ENCODE data around the gene KCNIP4. TPM values are rescaled to one million over a fixed set of nuclear protein-coding genes. Genes with fewer than 3 reads are reported as not detected.

KCNIP4 gene
- total RNA-seq, 2 donors from 2014 or later, result 1.2 TPM; not detected in 1

DNA sequence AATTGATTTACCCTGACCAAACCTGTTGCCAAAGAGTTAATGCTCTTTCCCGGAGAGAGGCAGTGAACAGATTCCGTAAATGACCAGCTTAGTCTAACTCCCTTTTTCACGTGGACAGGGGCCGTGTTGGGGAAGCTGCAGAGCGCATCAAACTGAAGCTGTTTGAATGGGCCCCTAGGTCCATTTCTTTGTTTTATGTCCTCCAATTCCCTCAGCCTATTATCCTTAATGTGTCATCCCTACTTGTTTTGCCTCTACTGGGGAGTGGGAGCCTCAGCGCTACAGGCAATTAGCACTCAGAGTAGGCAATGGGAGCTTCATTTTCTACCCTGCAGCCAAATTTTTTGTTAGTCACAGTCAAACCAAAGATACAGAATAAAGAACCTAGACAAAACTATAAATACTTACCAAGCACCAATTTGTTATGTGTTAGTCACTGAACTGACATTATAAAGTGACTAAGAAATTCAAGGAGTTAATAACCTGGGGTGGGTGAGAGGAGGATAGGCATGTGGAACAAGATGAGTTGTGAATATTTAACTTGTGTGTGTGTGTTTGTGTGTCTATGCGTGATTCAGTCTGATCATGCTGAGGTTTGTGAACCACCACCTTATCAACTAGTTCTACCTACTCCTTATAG, 830.9 kb downstream of the KCNIP4 start:
- Histone ChIP-seq H3K27me3 (replicated peaks; ENCODE audit: insufficient read depth) (no peaks in the 10 kb centered on the region), H3K4me1 (replicated peaks) (no peaks in the 10 kb centered on the region), H3K36me3 (no peaks in the 10 kb centered on the region), H3K9me3 (no peaks in the 10 kb centered on the region), H3K27ac (no peak overlapping the region), H3K4me3 (no peak overlapping the region)
- WGBS, result 59% methylated on average over 7 of the region's 7 CpGs
- TF ChIP-seq, protein P1, sequence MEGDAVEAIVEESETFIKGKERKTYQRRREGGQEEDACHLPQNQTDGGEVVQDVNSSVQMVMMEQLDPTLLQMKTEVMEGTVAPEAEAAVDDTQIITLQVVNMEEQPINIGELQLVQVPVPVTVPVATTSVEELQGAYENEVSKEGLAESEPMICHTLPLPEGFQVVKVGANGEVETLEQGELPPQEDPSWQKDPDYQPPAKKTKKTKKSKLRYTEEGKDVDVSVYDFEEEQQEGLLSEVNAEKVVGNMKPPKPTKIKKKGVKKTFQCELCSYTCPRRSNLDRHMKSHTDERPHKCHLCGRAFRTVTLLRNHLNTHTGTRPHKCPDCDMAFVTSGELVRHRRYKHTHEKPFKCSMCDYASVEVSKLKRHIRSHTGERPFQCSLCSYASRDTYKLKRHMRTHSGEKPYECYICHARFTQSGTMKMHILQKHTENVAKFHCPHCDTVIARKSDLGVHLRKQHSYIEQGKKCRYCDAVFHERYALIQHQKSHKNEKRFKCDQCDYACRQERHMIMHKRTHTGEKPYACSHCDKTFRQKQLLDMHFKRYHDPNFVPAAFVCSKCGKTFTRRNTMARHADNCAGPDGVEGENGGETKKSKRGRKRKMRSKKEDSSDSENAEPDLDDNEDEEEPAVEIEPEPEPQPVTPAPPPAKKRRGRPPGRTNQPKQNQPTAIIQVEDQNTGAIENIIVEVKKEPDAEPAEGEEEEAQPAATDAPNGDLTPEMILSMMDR (IDR thresholded peaks at IDR 0.05), result no peak
- TF ChIP-seq POLR2AphosphoS5 (IDR thresholded peaks at IDR 0.05), result no peak
- no peak for TF ChIP-seq POLR2A (IDR thresholded peaks at IDR 0.05)
- intact Hi-C loops (cut with DNase I), result no loop called here
- DNase-seq (ENCODE audit: low spot score), result no peak

DNA sequence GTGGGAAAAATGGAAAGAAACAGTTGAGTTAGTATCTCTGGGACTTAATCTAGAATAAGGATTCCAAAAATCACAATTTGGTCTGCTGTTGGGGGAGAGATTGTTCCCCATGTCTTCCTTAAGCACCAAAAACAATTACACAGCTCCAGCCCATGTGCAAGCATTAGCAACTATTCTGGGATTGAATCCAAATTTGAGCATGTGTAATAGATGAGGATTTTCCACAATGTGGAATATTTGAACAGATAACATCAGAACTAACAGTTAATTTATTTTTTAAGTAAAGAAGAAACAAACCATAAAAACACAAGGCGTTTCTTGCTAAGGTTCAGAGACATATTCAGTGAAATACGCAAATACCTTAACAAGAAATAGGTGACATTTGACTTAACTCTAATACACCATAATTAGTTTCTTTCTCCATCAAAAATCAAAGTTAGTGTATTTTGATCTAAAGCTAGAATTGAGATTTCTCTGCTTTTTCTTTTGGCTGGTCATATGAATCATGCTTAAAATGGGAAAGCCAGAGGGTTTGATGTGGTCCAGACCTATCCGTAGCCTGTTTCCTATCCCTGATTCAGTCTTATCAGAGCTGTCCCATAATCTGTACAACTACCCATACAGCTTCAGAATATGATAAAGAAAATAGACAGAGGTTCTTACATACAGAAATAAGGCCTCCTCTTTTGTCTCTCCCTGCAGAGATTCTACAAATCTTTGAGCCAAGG, 834.9 kb downstream of the KCNIP4 start:
- H3K27ac ChIP-seq, result no peak overlapping the region

DNA sequence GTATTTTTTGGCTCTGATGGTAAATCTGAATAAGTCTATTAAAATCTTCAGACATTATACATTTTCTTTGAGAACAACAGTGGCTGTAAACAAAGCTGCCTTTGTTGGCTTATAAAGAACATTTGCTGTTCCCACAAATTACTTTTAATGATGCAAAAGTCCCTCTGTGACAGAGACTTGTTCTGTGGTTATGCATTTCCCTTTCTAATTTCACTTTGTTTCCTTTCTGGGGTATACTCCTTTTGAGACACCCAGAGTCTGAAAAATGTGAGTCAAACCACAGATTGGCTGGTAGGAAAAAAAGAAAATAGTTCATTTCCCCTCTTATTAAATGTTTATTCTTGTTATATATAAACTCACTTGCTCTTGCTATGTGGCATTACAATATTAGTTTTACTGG, 845.9 kb downstream of the KCNIP4 start:
- no peaks in the 10 kb centered on the region for H3K36me3 ChIP-seq
- no peaks in the 10 kb centered on the region for H3K9me3 ChIP-seq
- no peak overlapping the region for H3K4me3 ChIP-seq
- H3K27ac ChIP-seq, result no peak overlapping the region
- intact Hi-C loops (cut with DNase I), result no loop called here
- TF ChIP-seq POLR2AphosphoS5 (IDR thresholded peaks at IDR 0.05), result no peak
- TF ChIP-seq, protein P1 (IDR thresholded peaks at IDR 0.05), result no peak
- no peak for TF ChIP-seq POLR2A (IDR thresholded peaks at IDR 0.05)
- H3K4me1 ChIP-seq (replicated peaks), result no peaks in the 10 kb centered on the region
- H3K27me3 ChIP-seq (replicated peaks; ENCODE audit: insufficient read depth), result no peaks in the 10 kb centered on the region
- no peak for DNase-seq (ENCODE audit: low spot score)

More for the DNA sequence above, 834.9 kb downstream of the KCNIP4 start:
- Histone ChIP-seq H3K9me3 (no peaks in the 10 kb centered on the region), H3K27me3 (replicated peaks; ENCODE audit: insufficient read depth) (no peaks in the 10 kb centered on the region), H3K36me3 (no peaks in the 10 kb centered on the region), H3K4me3 (no peak overlapping the region), H3K4me1 (replicated peaks) (no peaks in the 10 kb centered on the region)
- TF ChIP-seq POLR2A (IDR thresholded peaks at IDR 0.05) (no peak), POLR2AphosphoS5 (IDR thresholded peaks at IDR 0.05) (no peak)
- TF ChIP-seq, protein P1 (IDR thresholded peaks at IDR 0.05), result no peak
- intact Hi-C loops (cut with DNase I), result no loop called here
- no peak for DNase-seq (ENCODE audit: low spot score)
- WGBS, result 30% methylated on average over 3 of the region's 3 CpGs

GRCh38 chr4:21097865-21098264, 850.7 kb downstream of the KCNIP4 start:
- intact Hi-C loops (cut with DNase I), result no loop called here
- Histone ChIP-seq H3K4me3 (no peak overlapping the region), H3K36me3 (no peaks in the 10 kb centered on the region), H3K9me3 (no peaks in the 10 kb centered on the region), H3K27me3 (replicated peaks; ENCODE audit: insufficient read depth) (no peaks in the 10 kb centered on the region), H3K4me1 (replicated peaks) (no peaks in the 10 kb centered on the region), H3K27ac (no peak overlapping the region)
- no peak for TF ChIP-seq POLR2A (IDR thresholded peaks at IDR 0.05)
- TF ChIP-seq POLR2AphosphoS5 (IDR thresholded peaks at IDR 0.05), result no peak
- TF ChIP-seq, protein P1 (IDR thresholded peaks at IDR 0.05), result no peak
- 94% methylated on average over 1 of the region's 1 CpG for WGBS
- DNase-seq (ENCODE audit: low spot score), result no peak

DNA sequence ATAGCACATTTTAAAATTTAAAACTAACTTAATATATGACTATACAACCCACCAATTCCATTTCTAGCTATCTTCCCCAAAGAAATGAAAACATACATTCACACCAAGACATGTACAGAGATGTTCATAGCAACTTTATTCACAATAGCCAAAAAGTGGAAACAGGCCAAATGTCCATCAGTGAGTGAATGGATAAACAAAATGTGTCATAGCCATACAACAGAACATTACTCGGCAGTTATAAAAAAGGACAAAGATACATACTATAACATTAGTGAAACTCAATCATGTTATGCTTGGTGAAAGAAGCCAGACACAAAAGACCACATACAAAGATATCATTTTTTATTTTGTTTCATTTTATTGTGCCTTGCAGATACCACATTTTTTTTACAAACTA, 851.5 kb downstream of the KCNIP4 start:
- Histone ChIP-seq H3K27me3 (replicated peaks; ENCODE audit: insufficient read depth) (no peaks in the 10 kb centered on the region), H3K9me3 (no peaks in the 10 kb centered on the region), H3K4me1 (replicated peaks) (no peaks in the 10 kb centered on the region), H3K27ac (no peak overlapping the region), H3K4me3 (no peak overlapping the region), H3K36me3 (no peaks in the 10 kb centered on the region)
- no peak for DNase-seq (ENCODE audit: low spot score)
- TF ChIP-seq, protein P1 (IDR thresholded peaks at IDR 0.05), result no peak
- TF ChIP-seq POLR2A (IDR thresholded peaks at IDR 0.05) (no peak), POLR2AphosphoS5 (IDR thresholded peaks at IDR 0.05) (no peak)
- WGBS, result 0% methylated on average over 1 of the region's 1 CpG
- intact Hi-C loops (cut with DNase I), result no loop called here
